Measurements from ENCODE around the gene SEBOX.

Gene SEBOX, protein sequence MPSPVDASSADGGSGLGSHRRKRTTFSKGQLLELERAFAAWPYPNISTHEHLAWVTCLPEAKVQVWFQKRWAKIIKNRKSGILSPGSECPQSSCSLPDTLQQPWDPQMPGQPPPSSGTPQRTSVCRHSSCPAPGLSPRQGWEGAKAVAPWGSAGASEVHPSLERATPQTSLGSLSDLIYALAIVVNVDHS

DNA sequence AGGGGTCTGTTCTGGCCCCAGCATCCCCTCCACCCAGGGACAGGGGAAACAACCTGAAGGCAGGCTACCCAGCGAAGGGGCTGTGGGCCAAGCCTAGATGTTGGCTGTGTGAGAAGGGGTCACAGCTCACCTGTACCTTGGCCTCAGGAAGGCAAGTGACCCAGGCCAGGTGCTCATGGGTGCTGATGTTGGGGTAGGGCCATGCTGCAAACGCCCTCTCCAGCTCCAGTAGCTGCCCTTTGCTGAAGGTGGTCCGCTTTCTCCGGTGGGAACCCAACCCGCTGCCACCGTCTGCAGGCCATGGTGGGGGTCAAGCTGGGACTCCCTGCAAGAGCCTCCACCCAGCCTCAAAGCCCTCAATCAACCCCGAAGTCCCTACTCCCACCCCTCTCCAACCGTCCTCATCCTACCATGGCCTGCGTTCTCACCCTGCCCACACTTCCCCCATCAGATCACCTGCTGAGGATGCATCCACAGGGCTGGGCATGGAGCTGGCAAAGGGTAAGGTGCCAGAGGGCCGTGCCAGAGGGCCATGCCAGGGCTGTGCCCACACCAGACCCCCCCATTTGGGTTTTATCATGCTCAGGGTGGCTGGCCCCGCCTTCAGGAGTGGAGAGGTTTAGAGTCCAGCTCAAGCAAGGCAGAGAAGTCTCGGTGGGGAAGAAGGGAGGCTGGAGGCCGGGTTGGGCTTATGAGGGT lies at the start of gene SEBOX:
Gene SEBOX, minus strand, starts transcription at position 535 of the 699 bp plus-strand sequence. Its CDS starts 48 bp downstream, at position 487.
- DNase-seq: no peak

DNA sequence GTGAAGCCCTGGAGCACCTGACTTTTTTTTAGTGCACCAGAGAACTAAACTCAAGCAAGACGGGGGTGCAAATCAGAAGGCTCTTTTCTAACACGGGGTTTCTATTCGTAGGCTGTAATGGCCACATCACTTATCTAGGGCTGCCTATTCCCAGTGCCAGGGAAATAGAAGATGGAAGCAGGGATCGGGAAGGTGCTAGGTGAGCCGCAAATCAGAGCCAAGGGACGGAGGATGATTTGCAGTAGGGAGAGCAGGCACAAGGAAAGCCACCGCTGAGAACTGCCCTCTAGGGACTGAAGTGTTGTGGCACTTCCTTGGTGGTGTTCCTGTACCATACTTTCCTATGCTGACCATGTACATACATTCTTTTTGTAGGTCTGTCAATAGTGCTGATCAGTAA lies 48.8 kb upstream of the SEBOX start:
- DNase-seq: no peak

DNA sequence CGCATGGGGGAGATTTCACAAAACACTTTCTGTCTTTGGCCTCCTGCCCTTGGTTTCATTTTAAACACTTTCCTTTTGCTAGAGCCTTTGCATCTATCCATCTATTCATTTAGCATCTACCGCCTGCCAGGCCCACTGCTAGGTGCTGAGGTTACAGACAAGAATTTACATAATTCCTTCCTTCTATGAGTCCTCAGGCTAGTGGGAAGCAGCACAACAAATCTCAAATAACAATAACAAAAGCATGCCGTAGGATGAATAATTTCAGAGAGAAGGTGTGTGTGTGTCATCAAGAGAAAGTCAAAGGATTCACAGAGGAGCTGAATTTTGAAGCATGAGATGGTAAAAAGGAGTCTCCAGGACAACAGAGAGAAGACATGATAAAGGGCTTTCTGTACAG lies 47.1 kb upstream of the SEBOX start:
- no peak for DNase-seq

- DNase-seq: no peak
These were observed 42.9 kb upstream of the SEBOX start for GRCh38 chr17:28407974-28408306.

GRCh38 chr17:28407130-28407973 lies 42.4 kb upstream of the SEBOX start:
- no peak for DNase-seq

GRCh38 chr17:28406473-28406814 lies 41.4 kb upstream of the SEBOX start:
- no peak for DNase-seq

GRCh38 chr17:28405632-28406472 lies 40.9 kb upstream of the SEBOX start, which contains the start of gene SLC46A1:
Gene SLC46A1, minus strand, starts transcription at chr17:28406212. Its CDS starts 98 bp downstream, at chr17:28406114.
- DNase-seq: peak; percentile 70

- no peak for DNase-seq
These were observed 40.0 kb upstream of the SEBOX start for GRCh38 chr17:28404812-28405570.

DNA sequence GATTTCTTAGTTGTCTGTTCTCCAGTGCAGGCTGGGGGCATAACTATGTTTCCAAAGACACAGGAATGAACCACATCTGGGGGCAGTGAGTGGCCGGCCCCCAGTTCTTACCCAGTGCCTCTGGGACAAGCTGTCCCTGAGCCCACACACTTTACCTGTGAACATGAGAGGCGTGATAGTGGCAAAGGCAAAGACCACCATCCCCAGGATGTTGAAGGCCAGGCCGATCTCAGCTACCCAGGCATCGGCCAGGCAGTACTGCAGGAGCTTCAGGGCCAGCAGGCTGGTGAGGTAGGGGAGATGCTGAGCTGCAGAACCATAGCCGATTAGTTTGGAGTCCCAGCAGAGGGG lies 39.4 kb upstream of the SEBOX start:
- DNase-seq: no peak

DNA sequence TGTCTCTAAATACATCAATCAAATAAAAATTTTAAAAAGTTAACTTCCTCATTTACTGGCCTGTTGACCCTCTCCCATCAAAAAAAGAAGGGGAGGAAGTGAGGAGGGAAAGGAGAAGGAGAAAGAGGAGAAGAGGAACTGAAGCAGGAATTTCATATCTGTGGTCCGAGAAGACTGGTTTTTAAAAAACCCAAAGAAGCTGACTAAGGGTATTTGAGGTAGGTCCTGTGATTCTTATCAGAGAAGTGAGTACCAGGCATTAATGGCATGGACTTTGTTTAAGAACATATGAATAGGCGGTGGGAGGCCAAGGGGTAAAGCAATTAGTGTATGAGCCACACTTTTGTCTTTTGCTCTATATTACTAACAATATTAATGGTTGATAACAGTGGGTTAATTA lies 39.0 kb upstream of the SEBOX start:
- DNase-seq: no peak

- DNase-seq: no peak
These were observed 37.8 kb upstream of the SEBOX start for GRCh38 chr17:28402844-28403243.

DNA sequence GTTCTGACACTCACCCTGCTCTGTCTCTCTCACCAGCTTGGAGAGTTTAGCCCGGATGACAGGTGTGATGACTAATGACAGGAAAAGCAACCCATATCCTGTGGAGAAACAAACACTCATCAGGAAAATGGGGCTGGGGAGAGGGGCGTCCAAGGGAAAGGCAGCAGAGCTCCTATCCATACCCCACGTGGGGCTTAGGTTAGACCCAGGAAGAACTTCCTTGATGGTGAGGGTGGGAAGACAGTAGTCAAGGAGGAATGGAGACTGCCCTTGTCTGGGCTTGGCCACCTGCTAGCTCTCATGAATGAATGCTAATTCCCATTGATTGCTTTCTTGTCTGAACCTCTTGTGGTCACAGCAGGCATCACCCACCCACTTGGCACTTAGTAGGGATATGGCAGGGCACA lies 37.2 kb upstream of the SEBOX start:
- no peak for DNase-seq

GRCh38 chr17:28399808-28400207 lies 34.8 kb upstream of the SEBOX start:
- no peak for DNase-seq

- no peak for DNase-seq
These were observed 33.4 kb upstream of the SEBOX start for GRCh38 chr17:28398280-28398981.

- no peak for DNase-seq
These were observed 32.8 kb upstream of the SEBOX start for GRCh38 chr17:28397687-28398279.

- DNase-seq: no peak
These were observed 32.3 kb upstream of the SEBOX start for GRCh38 chr17:28397275-28397674.

DNA sequence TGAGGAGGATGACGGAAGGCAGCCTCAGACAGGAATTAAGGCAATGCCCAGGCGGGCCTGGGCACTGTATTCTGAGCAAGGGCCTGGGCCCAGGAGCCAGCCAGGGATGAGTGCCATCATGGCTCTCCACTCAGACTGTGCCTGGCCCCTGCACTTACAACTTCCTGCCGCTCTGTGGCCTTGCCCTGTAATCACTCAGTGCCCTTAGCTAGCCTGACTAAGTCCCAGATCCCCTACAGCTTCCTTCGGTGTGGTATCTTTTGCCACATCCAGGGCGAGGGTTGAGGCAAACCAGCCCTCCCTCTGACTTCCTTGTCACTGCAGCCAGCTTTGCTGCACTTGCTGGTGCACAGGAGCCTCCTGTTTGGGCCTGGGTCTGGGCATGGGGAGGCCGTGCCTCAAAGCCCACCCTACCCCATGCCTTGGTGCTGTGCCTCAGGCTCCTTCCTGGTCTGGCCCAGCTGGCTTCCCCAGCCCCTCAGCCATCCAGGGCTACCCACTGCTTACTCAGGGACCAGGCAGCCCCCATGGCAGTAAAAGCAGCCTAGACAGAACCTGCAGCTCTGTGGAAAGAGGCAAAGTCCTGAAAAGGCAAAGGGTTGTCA lies 31.7 kb upstream of the SEBOX start:
- DNase-seq: no peak

DNA sequence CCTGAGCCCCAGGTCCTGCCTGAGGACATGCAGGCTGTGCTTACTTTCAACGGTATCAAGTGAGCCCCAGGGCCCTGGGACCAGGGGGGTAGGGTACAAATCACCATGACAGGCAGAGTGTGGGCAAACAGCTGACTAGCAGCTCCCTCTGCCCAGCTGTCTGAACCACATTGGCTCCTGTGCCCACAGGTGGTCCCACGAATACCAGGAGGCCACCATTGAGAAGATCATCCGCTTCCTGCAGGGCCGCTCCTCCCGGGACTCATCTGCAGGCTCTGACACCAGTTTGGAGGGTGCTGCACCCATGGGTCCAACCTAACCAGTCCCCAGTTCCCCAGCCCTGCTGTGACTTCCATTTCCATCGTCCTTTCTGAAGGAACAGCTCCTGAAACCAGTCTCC lies 31.0 kb upstream of the SEBOX start:
- no peak for DNase-seq

GRCh38 chr17:28395426-28395825 lies 30.4 kb upstream of the SEBOX start:
- DNase-seq: no peak

DNA sequence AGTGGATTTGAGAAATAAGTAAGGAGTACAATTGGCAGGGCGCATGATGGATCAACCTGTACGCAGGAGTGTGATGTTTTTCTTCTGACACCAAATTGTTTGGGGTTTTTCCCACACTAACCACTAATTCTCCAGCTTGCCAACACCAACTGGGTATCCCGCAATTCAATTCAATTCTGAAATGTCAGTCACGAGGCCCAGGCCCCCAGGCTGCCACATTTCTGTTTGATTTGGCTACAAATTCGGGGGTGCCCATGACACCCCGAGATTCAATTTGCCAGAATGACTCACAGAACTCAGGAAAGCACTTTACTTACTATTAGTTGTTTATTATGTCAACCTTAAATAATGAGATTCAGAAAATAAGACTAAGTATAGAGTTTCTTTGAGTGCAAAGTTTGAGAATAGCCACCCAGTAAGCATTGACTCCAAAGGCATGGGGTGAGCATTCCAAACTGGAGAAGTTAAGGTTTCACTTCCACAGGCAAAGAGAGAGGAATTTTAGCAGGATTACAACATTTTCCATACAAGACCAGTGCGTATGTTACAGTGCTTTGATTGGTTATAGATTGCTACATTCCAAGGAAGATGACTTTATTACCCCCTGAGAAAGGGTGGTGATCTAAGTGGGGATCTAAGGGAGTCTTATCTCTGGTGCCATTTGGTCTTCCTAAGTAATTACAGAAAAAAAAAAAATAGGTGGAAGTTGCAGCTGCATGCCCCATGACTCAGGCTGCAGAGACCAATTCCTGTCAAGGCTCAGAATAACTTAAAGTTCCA lies 29.5 kb upstream of the SEBOX start:
- no peak for DNase-seq

All from stimulated activated CD4-positive, alpha-beta T cell treated with anti-CD3 and anti-CD28 coated beads, Interleukin-4, amount 100 ng/mL, for 1 hour (primary cell).